Small intestine (tissue), 7 donors: ENCODE measurements around the gene CCDC194. TPM values are rescaled to one million over a fixed set of nuclear protein-coding genes. Genes with fewer than 3 reads are reported as not detected.

Source experiments
- DNase-seq, 2 donors: peaks; one replicate each; pipeline versions ENCODE4 v3.0.0 to v3.0.0-alpha.2; 2013
- FAIRE-seq: peaks from 2 replicates; lab custom pipeline; 2012; peaks lifted over from hg19 to GRCh38; lab: Jason Lieb, UNC
- H3K27ac ChIP-seq, 3 donors: one replicate each; pipeline ENCODE4 v1.5.1; 2013; ENCODE audit warnings: low read length in 2 of 3, mild to moderate bottlenecking in 2 of 3, control low read depth in 1 of 3, inconsistent platforms in 1 of 3, low read depth in 1 of 3, moderate library complexity in 1 of 3
- H3K27me3 ChIP-seq, 3 donors: one replicate each; pipeline ENCODE4 v1.6.1; 2013; ENCODE audit warnings: low read length in 3 of 3, inconsistent platforms in 1 of 3; ENCODE audit not compliant: control insufficient read depth in 3 of 3, insufficient read depth in 3 of 3
- H3K36me3 ChIP-seq, 3 donors: one replicate each; pipeline ENCODE4 v1.6.1; 2013; ENCODE audit warnings: low read length in 3 of 3, inconsistent platforms in 1 of 3, low read depth in 1 of 3, mild to moderate bottlenecking in 1 of 3, moderate library complexity in 1 of 3; ENCODE audit not compliant: control insufficient read depth in 3 of 3, insufficient read depth in 2 of 3
- H3K4me1 ChIP-seq, 3 donors: one replicate each; pipeline ENCODE4 v1.6.1; 2013; ENCODE audit warnings: low read length in 2 of 3, inconsistent platforms in 1 of 3, low read depth in 1 of 3, mild to moderate bottlenecking in 1 of 3, moderate library complexity in 1 of 3; ENCODE audit not compliant: control insufficient read depth in 3 of 3, insufficient read depth in 2 of 3
- H3K4me3 ChIP-seq, 3 donors: one replicate each; pipeline ENCODE4 v1.5.1; 2013; ENCODE audit warnings: low read length in 3 of 3, control low read depth in 1 of 3, inconsistent platforms in 1 of 3, low read depth in 1 of 3, mild to moderate bottlenecking in 1 of 3, moderate library complexity in 1 of 3
- H3K9me3 ChIP-seq, 2 donors: one replicate each; pipeline ENCODE4 v1.6.1; 2013; ENCODE audit warnings: low read depth in 1 of 2, low read length in 1 of 2; ENCODE audit not compliant: control insufficient read depth in 2 of 2, insufficient read depth in 1 of 2
- WGBS, 3 donors: extraction: QIAGEN DNeasy Blood & Tissue Kit; methylation state at CpG; one replicate each; pipeline ENCODE4 v1.1.7; 2013; 5-methylcytosine and 5-hydroxymethylcytosine counted together
- polyA plus RNA-seq, 4 donors: library from polyadenylated mRNA; stranded (reverse) in 3 of 4; unstranded in 1 of 4; fragments of 200-250 nt in 3 of 4; fragments of 120-200 nt in 1 of 4; gene quantifications; one replicate each; pipeline versions ENCODE4 v1.2.1 to v1.2.3, GENCODE V29; 2013
- donor health status: healthy with polysubstance abuse.
- donor health status: control.
- donor health status: control.
- donor health status: Bipolar disorder and iron deficiency.
- donor health status: healthy.

CCDC194 gene
- polyA plus RNA-seq, 4 donors = 0.07 to 0.24 TPM; not detected in 2

DNA sequence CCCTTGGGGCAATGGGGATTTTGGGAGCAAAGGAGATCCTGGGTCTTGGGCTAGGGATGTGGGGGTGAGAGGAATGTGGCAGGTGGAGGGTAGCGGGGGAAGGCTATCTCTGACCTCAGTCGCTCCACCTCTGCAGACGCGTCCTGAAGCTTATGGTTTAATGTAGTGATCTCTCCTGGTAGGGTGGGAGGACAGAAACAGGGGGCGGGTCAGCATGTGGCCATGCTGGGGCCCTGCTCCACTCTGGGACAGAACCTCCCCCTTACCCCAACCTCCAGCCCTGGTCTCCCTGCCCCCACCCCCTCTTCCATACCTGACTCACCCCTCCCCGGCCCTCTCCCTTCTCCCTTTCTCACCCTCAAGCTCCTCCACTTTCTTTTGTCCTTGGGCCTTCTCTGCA is 10.0 kb upstream of the CCDC194 start:
- DNase-seq = no peak
- WGBS, 3 donors = 70 to 74% (median 73%) methylated on average over 5 to 6 of the region's 6 CpGs
- H3K4me1 ChIP-seq = peaks cover 0 to 6% (median 0%) of the 10 kb centered on the region in 3 donors
- FAIRE-seq = no peak
- no peaks in the 10 kb centered on the region for H3K9me3 ChIP-seq
- no peak overlapping the region for H3K4me3 ChIP-seq
- peaks cover 0 to 2% (median 0%) of the 10 kb centered on the region in 3 donors for H3K27me3 ChIP-seq
- H3K36me3 ChIP-seq = no peaks in the 10 kb centered on the region
- H3K27ac ChIP-seq = peak overlapping the region in 1 of 3 donors; percentile 93

DNA sequence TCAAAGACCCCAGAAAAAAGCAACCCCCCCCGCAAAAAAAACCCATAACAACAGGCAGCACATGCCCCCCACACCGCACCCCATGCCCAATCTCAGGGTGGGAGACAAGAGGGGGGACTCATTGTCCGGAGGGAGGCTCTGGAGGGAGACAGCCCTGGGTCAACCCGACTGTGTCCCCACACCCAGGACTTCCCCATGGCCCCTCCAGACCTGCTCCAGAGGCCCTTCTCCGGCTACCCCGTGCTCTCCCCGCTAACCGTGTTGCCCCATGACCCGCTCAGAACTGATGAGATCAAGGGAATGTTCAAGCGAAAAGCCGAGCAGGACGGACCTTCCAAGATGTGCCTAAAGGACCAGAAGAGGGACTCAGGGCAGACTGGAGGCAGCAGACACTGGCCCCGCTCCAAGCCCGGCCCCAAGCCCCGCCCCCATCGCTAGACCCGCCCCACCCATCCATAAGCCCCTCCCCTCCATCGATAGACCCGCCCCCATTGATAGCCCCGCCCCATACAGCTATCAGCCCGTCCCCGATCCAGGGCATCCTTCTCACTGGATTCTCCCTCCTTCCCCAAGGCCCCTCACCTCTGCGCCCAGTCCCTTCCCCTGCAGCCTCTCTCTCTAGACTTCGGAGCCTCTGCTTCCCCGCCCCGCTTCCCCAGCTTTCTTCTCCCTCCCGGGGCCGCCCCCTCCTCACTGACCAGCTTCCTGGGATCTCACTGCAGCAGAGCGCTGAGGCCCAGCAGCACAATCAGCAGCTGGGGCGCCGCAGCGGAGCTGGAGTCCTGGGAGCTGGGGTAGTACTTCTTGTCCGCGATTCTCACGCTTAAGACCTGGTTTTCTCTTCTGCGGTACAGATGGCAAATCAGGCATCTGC is 9.2 kb upstream of the CCDC194 start:
- no peaks in the 10 kb centered on the region for H3K9me3 ChIP-seq
- H3K4me3 ChIP-seq = peak overlapping the region in 1 of 3 donors; percentile 14
- peaks cover 0 to 6% (median 0%) of the 10 kb centered on the region in 3 donors for H3K4me1 ChIP-seq
- H3K27me3 ChIP-seq = peaks cover 0 to 2% (median 0%) of the 10 kb centered on the region in 3 donors
- H3K27ac ChIP-seq = no peak overlapping the region
- no peak for DNase-seq
- WGBS, 3 donors = 54 to 74% (median 65%) methylated on average over 26 to 35 of the region's 36 CpGs
- peaks cover 0 to 2% (median 0%) of the 10 kb centered on the region in 3 donors for H3K36me3 ChIP-seq
- FAIRE-seq = no peak

DNA sequence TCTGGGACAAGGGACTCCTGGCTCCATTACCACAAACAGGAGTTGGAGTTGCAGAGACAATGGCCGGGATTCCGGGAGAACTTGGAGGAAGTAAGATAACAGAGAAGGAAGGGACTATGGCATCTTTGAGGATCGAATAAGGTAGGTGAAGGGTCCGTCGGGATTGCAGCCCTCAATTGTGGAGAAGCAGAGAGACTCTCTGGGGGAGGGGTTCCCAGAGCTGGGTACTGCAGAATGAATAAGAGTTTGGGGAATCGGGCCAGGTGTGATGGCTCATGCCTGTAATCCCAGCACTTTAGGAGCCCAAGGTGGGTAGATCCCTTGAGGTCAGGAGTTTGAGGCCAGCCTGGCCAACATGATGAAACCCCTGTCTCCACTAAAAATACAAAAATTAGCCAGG is 7.6 kb upstream of the CCDC194 start:
- no peak for FAIRE-seq
- H3K36me3 ChIP-seq = peaks cover 0 to 2% (median 0%) of the 10 kb centered on the region in 3 donors

DNA sequence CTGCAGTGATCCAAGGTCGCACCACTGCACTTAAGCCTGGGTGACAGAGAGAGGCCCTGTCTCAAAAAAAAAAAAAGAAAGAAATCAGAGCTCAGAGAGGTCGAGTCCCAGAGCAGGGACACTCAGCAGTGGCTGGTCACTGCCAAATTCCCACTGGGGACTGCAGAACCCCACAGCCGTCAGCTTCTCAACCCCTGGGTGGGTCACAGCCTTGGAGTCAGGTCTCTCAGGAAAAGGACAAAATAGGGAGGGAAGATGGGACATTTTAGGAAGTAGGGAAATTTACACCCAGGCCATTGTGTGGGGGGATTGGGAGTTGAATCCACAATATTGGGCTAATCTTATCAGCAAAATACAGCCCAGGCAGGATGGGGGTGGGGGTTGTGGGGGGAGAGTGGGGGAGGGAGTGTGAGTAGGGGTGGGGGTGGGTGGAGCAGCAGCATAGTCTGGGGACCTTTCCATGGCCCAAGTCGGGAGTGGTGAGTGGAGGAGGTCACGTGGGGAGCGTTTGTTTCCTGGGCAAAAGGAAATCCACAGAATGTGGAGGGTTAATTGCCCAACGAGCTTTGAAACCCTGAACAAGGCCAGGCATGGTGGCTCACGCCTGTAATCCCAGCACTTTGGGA is 5.0 kb upstream of the CCDC194 start:
- FAIRE-seq = no peak
- Histone ChIP-seq H3K27me3 (peaks cover 0 to 15% (median 0%) of the 10 kb centered on the region in 3 donors), H3K4me1 (no peaks in the 10 kb centered on the region), H3K9me3 (no peaks in the 10 kb centered on the region), H3K27ac (no peak overlapping the region), H3K4me3 (no peak overlapping the region), H3K36me3 (peaks cover 0 to 2% (median 0%) of the 10 kb centered on the region in 3 donors)
- 69 to 83% (median 80%) methylated on average over 8 of the region's 8 CpGs for WGBS, 3 donors
- no peak for DNase-seq

More for the DNA sequence above, 7.6 kb upstream of the CCDC194 start:
- Histone ChIP-seq H3K4me1 (peaks cover 0 to 6% (median 0%) of the 10 kb centered on the region in 3 donors), H3K27me3 (peaks cover 0 to 2% (median 0%) of the 10 kb centered on the region in 3 donors), H3K27ac (no peak overlapping the region), H3K9me3 (no peaks in the 10 kb centered on the region), H3K4me3 (no peak overlapping the region)
- DNase-seq = no peak
- WGBS, 3 donors = 87 to 94% (median 91%) methylated on average over 6 of the region's 6 CpGs

DNA sequence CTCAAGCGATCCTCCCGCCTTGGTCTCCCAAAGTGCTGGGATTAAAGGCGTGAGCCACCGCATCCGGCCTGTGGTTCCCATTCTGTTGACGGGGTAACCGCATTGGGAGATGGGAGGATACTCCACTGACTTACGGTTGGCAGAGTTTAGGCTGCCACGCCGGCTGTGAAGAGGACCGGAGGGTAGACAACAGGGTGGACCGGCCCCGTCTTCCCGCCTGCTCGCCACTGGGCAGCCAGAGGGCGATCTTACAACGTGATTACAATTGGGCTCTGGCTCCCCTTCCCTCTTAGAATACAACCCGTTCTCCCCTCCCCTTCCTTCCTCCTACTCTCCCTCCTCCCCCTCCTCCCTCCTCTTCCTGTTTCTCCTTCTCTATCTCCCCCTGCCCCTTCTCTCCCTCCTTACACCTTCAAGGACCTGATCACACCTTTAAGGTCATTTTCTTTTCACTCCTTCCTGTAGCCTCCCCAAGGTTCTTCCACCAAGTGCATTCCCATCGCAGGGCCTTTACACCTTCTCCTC is 957 bp upstream of the CCDC194 start:
- 20 to 23% (median 21%) methylated on average over 19 of the region's 19 CpGs for WGBS, 3 donors
- peak overlapping the region in 1 of 3 donors; percentile 28 for H3K27ac ChIP-seq

DNA sequence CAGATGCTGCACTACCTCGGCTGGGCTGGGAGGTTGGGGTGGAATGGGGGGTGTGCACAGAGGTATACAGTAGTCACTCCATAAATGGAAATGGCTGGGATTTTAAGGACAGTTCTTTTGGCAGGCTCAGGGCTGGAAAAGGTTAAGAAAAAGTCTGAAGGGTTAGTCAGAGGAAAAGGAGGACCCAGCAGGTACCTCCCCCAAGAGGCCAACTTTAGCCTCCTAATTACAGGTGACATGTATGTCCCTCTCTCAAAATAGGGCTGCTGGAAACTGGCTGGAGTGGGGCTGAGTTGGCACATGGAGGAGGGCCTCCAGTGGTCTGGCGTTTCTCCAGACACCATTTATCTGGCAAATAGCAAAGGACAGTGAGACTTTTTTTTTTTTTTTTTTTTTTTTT is 994 bp downstream of the CCDC194 start:
- no peak overlapping the region for H3K4me3 ChIP-seq
- peaks cover 0 to 12% (median 5%) of the 10 kb centered on the region in 3 donors for H3K4me1 ChIP-seq
- H3K27ac ChIP-seq = no peak overlapping the region
- no peak for DNase-seq
- 31 to 41% (median 37%) methylated on average over 2 of the region's 2 CpGs for whole genome bisulfite sequencing, 3 donors
- no peaks in the 10 kb centered on the region for H3K36me3 ChIP-seq
- FAIRE-seq = no peak
- H3K9me3 ChIP-seq = peaks cover 0 to 13% of the 10 kb centered on the region in 2 donors
- peaks cover 0 to 49% (median 0%) of the 10 kb centered on the region in 3 donors for H3K27me3 ChIP-seq

More for the DNA sequence above, 957 bp upstream of the CCDC194 start:
- FAIRE-seq (no peak), DNase-seq (peak in 1 of 2 donors; percentile 57)
- Histone ChIP-seq H3K36me3 (peaks cover 0 to 2% (median 0%) of the 10 kb centered on the region in 3 donors), H3K9me3 (peaks cover 0 to 2% of the 10 kb centered on the region in 2 donors), H3K4me1 (peaks cover 0 to 12% (median 5%) of the 10 kb centered on the region in 3 donors), H3K27me3 (peaks cover 0 to 43% (median 0%) of the 10 kb centered on the region in 3 donors), H3K4me3 (no peak overlapping the region)

DNA sequence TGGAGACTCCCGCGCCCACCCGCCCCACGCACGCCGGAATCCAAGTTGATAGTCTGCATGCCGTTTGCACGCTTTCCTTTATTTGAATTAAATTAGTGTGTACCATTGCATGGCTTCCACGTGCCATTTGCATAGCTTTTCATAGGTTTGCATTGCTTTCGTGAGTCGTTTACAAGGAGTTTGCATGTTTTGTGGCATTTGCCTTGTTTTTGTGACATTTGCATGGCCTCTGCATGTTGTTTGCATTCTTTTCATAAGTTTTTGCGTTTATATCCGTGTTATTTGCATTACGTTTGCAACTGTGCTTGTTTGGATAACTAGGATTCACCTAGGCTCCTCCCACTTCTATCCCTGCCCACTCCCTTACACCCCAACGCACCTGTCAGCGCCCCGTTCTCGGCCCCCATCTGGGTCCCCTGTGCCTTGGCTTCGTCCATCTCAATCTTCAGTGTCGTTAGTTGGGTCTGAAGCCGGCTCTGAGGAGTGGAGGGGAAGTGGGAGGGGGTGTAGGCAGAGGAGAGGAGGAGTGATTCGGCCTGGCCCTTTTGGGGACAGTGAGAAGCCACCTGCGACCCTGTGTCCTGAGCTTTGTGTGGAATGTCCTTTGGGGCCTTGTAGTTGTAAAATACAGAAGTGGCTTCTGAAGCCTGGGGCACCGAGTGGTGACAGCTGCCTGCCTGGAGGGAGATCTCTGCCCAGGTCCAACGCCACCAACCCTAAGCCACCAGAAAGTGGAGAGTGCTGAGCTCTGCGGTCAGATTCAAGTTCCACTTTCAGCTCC is 2.4 kb downstream of the CCDC194 start:
- FAIRE-seq (no peak), DNase-seq (no peak)
- H3K9me3 ChIP-seq = peaks cover 0 to 13% of the 10 kb centered on the region in 2 donors
- H3K36me3 ChIP-seq = no peaks in the 10 kb centered on the region
- peak overlapping the region in 2 of 3 donors; percentile 33 to 36 for H3K4me3 ChIP-seq
- WGBS, 3 donors = 4 to 10% (median 4%) methylated on average over 25 to 26 of the region's 26 CpGs
- H3K27me3 ChIP-seq = peaks cover 0 to 49% (median 0%) of the 10 kb centered on the region in 3 donors
- peak overlapping the region in 1 of 3 donors; percentile 64 for H3K27ac ChIP-seq
- peaks cover 0 to 12% (median 5%) of the 10 kb centered on the region in 3 donors for H3K4me1 ChIP-seq
